DMS153 (cell line): Measurements from ENCODE around the gene DSTN.
A peak's percentile ranks its signal among the peaks of the same experiment; 100 is the strongest.

Experiments
- DNase-seq: peaks from one replicate; lab custom pipeline; 2025; lab: John Stamatoyannopoulos, UW

Gene DSTN

DNA sequence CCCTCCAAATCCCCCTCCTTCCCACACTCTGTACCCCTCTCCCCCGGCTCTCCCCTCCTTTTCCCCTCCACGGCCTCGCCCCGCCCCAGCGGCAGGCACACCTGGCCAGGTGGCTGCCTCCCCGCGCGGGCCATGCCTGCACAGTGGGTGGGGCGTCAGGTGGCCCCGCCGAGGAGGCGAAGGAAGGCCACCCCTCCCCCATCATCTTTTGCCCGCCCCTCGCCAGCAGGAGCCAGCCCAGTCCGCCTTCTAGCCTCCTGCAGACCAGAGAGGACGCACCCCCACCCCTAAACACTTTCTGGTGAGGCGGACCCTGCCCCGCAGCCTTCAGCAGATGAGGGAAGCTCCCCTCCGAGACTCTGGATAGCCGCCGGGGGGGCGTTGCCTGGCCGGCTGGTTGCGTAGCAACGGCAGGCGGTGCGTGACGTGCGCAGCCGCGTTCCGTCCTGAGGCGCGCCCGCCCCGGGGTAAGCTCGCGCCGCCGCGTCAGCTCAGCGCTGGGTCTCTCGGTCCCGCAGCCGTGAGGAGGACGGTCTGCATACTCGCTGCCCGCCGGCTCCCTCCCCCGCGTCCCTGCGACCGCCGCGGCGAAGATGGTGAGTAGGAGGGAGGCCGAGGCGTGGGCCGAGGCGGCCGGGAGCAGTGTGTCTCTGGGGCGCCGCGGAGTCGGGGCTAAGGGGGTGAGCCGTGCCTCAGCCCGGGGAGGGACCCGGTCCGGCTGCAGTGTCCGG, at the start of gene DSTN:
TSS of gene DSTN (plus strand) at position 460 of the 731 bp plus-strand sequence. CDS start at position 594, 134 bp downstream.
- peak; percentile 80 for DNase-seq

DNA sequence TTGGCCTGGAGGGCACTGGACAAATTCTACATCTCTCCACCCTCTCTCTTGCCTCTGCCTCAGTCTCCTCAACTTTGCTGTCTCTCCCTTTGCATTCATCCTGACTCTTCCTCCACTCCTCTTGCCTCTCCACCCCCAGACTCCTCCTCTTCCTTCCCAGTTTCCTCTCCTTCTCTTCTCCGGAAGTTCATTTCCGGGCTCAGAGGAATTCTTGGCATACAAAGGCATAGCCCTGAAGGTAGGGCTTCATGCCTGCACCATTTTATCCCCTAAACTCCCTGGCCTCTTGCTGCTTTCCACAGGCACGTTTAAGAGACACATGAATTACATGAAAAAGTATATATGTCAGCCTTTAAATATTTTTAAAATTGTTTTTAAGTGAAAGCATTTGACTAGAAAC, 49.3 kb upstream of the DSTN start:
- DNase-seq, result no peak

- DNase-seq, result no peak
Measured at GRCh38 chr20:17522528-17522927, 47.3 kb upstream of the DSTN start.

GRCh38 chr20:17523326-17523725, 46.5 kb upstream of the DSTN start:
- DNase-seq, result no peak

- no peak for DNase-seq
Measured at GRCh38 chr20:17524560-17524959, 45.3 kb upstream of the DSTN start.

- no peak for DNase-seq
Measured at GRCh38 chr20:17525132-17525531, 44.7 kb upstream of the DSTN start.

DNA sequence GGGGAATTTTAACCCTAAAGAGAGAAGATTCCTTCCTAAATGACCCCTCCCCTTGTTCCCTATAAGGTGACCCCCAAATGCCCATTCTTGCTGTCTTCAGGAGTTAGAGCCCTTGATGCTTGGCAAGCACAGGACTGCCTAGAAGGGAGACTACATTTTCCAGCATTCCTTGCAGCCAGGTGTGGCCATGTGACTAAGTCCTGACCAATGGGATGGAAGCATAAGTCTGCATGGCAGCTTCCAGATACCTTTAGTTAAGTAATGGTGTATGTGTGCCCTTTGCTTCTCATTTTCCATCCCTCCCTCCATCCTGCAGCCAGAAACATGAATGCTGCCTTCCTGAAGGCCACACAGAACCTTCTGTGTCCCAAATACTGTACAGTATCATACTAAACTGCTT, 44.2 kb upstream of the DSTN start:
- DNase-seq, result peak; percentile 11

DNA sequence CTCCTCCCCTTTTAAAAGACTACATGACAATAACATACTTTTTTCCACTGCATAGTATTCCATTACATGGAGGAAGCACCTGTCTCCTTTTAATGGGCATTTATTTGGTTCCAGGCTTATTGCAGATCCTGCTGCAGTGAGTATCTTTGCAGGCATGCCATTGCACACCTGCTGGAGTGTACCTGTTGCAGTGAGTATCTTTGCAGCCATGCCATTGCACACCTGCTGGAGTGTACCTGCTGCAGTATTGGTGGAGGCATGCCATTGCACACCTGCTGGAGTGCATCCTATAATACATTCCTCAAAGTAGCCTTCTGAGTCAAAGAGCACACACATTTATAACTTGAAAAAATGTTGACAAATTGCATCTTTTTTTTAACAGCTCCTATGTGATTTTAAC, 40.3 kb upstream of the DSTN start:
- no peak for DNase-seq

DNA sequence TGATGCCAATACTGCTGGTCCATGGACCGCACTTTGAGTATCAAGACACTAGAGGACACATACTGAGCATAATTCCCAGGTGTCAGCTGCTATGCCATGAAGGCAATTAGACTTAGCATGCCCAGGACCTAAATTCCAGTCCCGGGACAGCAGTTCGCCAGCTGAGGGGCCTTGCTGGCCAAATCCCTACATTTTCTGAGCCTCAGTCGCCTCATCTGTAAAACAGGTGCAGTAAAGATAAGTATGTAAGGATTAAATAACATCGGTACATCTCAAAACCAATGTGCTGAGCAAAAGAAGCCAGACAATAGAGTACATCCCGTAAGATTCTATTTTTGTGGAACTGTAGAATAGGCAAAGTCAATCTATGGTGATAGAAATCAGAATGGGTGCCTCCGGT, 39.7 kb upstream of the DSTN start:
- no peak for DNase-seq

GRCh38 chr20:17530716-17531664, 38.9 kb upstream of the DSTN start, which contains the start of gene BFSP1:
TSS of gene BFSP1 (minus strand) at chr20:17531379. CDS start at chr20:17531329, 50 bp downstream.
- peak; percentile 69 for DNase-seq

- DNase-seq, result no peak
Measured at GRCh38 chr20:17531665-17532025, 38.2 kb upstream of the DSTN start.

DNA sequence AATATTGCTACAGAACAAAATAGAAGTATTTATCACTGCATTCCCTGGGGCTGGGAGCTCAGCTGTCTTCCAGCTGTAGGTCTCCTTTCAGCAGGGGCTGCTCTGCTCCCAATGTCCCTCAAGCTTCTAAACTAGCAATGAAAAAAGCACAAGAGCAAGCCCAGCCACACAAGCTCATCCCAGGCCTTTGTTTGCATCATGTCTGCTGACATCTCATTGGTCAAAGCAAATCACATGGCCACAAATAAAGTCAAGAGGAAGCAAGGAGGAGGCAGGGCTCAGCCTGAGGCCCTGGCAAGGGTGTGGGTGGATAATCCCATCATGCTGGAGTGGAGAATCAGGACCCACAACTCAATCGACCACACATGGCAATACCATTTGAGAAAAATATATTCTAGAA, 36.5 kb upstream of the DSTN start:
- peak; percentile 35 for DNase-seq

GRCh38 chr20:17534077-17534476, 35.8 kb upstream of the DSTN start:
- DNase-seq, result no peak

- peak; percentile 52 for DNase-seq
Measured at GRCh38 chr20:17536944-17537444, 32.9 kb upstream of the DSTN start.

GRCh38 chr20:17537959-17538358, 31.9 kb upstream of the DSTN start:
- DNase-seq, result no peak

- DNase-seq, result no peak
Measured at GRCh38 chr20:17538517-17539170, 31.2 kb upstream of the DSTN start.

- DNase-seq, result no peak
Measured at GRCh38 chr20:17541596-17541995, 28.3 kb upstream of the DSTN start.

- no peak for DNase-seq
Measured at GRCh38 chr20:17541996-17542395, 27.9 kb upstream of the DSTN start.

DNA sequence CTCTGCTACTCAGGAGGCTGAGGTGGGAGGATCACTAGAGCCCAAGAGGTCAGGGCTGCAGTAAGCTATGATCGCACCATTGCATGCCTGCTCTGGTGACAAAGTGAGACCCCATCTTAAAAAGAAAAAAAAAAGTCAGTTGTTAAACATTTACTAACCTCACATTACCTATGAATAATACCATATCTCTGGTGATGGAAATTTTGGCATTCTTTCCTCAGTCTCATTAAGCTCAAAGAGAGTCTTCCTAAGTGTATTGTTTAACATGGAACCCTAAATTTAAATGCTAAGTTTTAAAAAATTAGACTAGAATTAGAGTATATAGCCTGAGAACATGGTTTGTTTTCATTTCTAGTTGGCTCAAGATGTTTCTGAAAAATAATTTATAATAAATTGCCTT, 27.4 kb upstream of the DSTN start:
- no peak for DNase-seq

- DNase-seq, result no peak
Measured at GRCh38 chr20:17542993-17543412, 26.9 kb upstream of the DSTN start.

- DNase-seq, result no peak
Measured at GRCh38 chr20:17543531-17544131, 26.2 kb upstream of the DSTN start.

DNA sequence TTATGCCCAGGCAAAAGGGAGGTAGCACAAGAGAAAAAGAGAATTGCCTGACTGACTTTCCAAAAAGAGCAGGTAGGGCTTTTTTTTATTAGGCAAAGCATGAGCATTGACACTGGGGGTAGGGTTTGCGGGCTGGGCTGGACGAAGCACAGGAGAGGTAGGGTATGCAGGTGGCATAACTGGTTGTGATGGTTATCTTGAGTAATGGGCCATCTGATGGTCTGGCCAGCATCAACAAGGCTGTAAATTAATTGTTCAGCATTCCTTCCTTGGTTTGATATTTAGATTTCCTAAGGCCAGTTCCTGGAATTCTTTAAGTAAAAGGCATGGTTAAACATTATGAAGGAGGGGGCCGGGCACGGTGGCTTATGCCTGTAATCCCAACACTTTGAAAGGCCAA, 24.7 kb upstream of the DSTN start:
- DNase-seq, result peak; percentile 10
